ENCODE results near the gene PRDM11. TPM values are rescaled to one million over a fixed set of nuclear protein-coding genes. Genes with fewer than 3 reads are reported as not detected.

Gene PRDM11
- polyA plus RNA-seq, 1 experiment = 2.6 TPM

DNA sequence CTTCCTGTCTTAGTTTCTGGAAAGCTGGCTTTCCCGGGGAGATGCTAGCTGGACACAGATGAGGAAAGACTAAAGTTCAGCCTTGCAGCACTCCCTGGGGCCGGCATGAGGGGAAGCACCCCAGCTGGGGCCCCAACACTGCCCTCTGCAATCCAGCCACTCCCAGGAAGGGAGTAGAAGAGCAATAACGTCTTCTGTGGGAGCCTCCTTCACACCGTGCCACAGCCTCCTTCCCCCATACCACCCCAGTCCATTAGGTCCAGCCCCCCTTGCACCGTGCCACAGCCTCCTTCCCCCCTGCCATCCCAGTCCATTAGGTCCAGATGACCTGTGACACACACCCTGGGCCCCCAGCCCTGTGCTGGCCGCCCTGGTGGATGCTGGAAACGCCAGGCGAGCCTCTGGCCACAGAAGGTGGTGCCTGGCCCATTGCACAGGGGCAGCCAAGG is 44.1 kb upstream of the PRDM11 start:
- ChIA-PET CTCF (interaction anchor here (0.6 to 18.6 kb wide), 22 partner anchors 8 to 525 kb away, joined by 3 to 713 read pairs (median 5); partner anchors contain the start of gene TP53I11), POLR2A (interaction anchor here (1.6 kb wide), 1 partner anchor 175 kb away, joined by 5 read pairs; no protein-coding TSS in a partner anchor)
- no peak overlapping the region for H3K4me3 ChIP-seq (ENCODE audit: low read depth, low read length)
- peaks cover 29% of the 10 kb centered on the region for H3K27me3 ChIP-seq (ENCODE audit: control insufficient read depth, insufficient read depth, low read length)
- peak overlapping the region; percentile 11 for H3K27ac ChIP-seq (ENCODE audit: low read depth, low read length)
- TF ChIP-seq, protein P1, sequence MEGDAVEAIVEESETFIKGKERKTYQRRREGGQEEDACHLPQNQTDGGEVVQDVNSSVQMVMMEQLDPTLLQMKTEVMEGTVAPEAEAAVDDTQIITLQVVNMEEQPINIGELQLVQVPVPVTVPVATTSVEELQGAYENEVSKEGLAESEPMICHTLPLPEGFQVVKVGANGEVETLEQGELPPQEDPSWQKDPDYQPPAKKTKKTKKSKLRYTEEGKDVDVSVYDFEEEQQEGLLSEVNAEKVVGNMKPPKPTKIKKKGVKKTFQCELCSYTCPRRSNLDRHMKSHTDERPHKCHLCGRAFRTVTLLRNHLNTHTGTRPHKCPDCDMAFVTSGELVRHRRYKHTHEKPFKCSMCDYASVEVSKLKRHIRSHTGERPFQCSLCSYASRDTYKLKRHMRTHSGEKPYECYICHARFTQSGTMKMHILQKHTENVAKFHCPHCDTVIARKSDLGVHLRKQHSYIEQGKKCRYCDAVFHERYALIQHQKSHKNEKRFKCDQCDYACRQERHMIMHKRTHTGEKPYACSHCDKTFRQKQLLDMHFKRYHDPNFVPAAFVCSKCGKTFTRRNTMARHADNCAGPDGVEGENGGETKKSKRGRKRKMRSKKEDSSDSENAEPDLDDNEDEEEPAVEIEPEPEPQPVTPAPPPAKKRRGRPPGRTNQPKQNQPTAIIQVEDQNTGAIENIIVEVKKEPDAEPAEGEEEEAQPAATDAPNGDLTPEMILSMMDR (IDR thresholded peaks at IDR 0.05; ENCODE audit: low read depth, low read length) = no peak
- no peak for DNase-seq (ENCODE audit: low read depth, low spot score)
- no peaks in the 10 kb centered on the region; the same call in 1 of the 2 replicates for H3K9me3 ChIP-seq (ENCODE audit: control insufficient read depth, insufficient read depth, low read length)

DNA sequence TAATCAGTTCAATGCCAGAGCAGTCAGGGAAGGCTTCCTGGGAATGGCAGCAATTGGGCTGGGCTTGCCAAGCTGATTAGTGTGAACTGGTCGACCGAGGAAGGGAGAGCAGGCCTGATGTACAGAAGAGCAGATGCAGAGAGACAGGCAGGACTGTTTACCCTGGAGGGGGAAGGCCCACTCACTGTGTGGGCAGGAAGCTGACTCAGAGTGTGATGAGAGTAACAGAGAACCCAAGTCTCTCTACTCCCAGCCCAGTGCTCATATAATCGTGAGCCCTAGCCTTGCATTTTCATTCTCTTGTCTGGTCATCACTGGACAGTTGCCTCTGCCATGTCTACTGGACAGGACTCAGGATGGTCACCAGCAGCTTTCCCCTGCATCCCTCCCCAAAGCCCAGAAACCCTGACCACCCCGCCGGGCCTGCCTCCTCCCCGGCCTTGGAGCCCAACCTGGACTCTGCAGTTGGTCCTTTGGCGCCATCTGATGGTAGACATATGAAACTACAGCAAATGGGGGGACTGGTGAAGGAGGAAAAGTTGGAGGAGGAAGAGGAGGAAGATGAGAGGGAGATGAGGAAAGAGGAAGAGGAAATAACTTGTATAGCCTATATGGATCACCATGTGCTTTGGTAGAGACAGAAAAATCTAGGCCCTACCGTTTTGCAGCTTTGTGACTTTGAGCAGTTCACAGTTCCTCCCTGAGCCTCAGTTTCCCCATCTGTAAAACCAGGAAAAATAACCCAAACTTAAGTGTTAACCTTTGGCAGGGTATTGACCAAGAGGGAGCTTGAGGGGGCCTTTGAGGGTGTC is 43.4 kb upstream of the PRDM11 start:
- Histone ChIP-seq H3K27ac (ENCODE audit: low read depth, low read length) (peak overlapping the region; percentile 11), H3K9me3 (ENCODE audit: control insufficient read depth, insufficient read depth, low read length) (no peaks in the 10 kb centered on the region; the same call in 1 of the 2 replicates), H3K4me3 (ENCODE audit: low read depth, low read length) (peak overlapping the region; percentile 21; the same call in 1 of the 2 replicates), H3K27me3 (ENCODE audit: control insufficient read depth, insufficient read depth, low read length) (peaks cover 30% of the 10 kb centered on the region)
- CTCF ChIA-PET = interaction anchor here (0.6 to 18.6 kb wide), 34 partner anchors 8 to 525 kb away, joined by 3 to 713 read pairs (median 5); partner anchors contain the start of gene TP53I11
- no peak for DNase-seq (ENCODE audit: low read depth, low spot score)
- TF ChIP-seq, protein P1 (IDR thresholded peaks at IDR 0.05; ENCODE audit: low read depth, low read length) = peak; percentile 97
- POLR2A ChIA-PET = interaction anchor here (1.6 kb wide), 1 partner anchor 176 kb away, joined by 5 read pairs; no protein-coding TSS in a partner anchor

DNA sequence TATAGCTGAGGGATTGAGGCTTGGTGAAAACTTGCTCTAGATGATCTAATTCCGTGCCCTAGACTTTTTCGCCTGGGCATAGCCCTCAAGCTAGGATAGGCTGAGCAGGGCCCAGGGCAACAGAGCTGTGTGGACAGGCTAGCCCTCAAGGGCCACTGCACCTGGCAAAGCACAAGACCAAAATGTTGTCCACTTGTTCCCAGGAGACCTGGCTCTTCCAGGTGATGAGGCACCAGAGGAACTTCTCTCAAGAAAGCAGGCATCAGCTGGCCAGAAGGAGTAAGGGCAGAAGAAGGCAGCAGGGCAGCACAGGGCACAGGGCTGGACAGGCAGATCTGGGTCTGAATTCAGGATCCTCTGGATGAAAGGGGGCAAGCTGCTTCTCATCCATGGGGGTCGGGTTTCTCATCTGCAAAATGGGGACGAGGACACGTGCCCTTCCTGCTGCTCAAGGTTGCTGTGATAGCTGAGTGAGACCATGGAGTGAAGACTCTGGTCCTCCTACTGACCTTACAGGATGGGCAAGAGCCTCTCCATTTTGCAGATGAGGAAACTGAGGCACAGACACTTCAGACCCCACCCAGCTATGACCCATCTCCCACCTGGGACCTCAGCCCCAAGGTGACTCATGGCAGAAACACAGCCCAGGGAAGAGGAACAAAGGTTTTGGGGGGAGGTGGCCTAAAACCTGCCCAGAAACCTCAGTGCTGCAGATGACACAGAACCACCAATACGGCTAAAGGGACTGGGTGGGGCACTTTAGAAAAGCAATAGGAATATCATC is 42.2 kb upstream of the PRDM11 start:
- Histone ChIP-seq H3K4me3 (ENCODE audit: low read depth, low read length) (no peak overlapping the region), H3K27me3 (ENCODE audit: control insufficient read depth, insufficient read depth, low read length) (peaks cover 29% of the 10 kb centered on the region), H3K27ac (ENCODE audit: low read depth, low read length) (no peak overlapping the region), H3K9me3 (ENCODE audit: control insufficient read depth, insufficient read depth, low read length) (no peaks in the 10 kb centered on the region; the same call in 1 of the 2 replicates)
- DNase-seq (ENCODE audit: low read depth, low spot score) = no peak
- ChIA-PET CTCF (interaction anchor here (0.6 to 18.6 kb wide), 39 partner anchors 9 to 483 kb away, joined by 3 to 713 read pairs (median 5); partner anchors contain the start of gene TP53I11), POLR2A (interaction anchor here (1.4 to 1.6 kb wide), 3 partner anchors 168 to 177 kb away, joined by 5 to 9 read pairs (median 7); no protein-coding TSS in a partner anchor)
- TF ChIP-seq, protein P1 (IDR thresholded peaks at IDR 0.05; ENCODE audit: low read depth, low read length) = no peak

DNA sequence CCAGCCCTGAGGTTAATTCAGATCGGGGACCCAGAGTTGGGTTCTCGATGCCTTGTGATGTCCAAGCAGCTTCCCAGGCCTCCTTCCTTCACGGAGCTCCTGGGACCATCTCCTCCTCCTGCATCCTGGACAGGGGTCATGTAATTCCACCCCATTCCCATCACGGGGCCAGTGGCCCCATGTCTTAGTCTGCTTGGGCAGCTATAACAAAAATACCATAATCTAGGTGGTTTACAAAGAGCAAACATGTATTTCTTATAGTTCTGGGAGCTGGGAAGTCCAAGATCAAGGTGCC is 41.7 kb upstream of the PRDM11 start:
- ChIA-PET CTCF (interaction anchor here (0.8 to 18.6 kb wide), 30 partner anchors 9 to 550 kb away, joined by 3 to 713 read pairs (median 5); partner anchors contain the start of gene TP53I11), POLR2A (interaction anchor here (1.1 to 1.5 kb wide), 3 partner anchors 168 to 178 kb away, joined by 3 to 9 read pairs (median 7); no protein-coding TSS in a partner anchor)
- TF ChIP-seq, protein P1 (IDR thresholded peaks at IDR 0.05; ENCODE audit: low read depth, low read length) = no peak
- Histone ChIP-seq H3K27me3 (ENCODE audit: control insufficient read depth, insufficient read depth, low read length) (peaks cover 32% of the 10 kb centered on the region), H3K9me3 (ENCODE audit: control insufficient read depth, insufficient read depth, low read length) (no peaks in the 10 kb centered on the region; the same call in 1 of the 2 replicates), H3K4me3 (ENCODE audit: low read depth, low read length) (no peak overlapping the region), H3K27ac (ENCODE audit: low read depth, low read length) (no peak overlapping the region)
- no peak for DNase-seq (ENCODE audit: low read depth, low spot score)
